ENCODE data around the gene RHCE. TPM values are rescaled to one million over a fixed set of nuclear protein-coding genes. Genes with fewer than 3 reads are reported as not detected.
A peak's percentile ranks its signal among the peaks of the same experiment; 100 is the strongest.

RHCE gene
- total and polyA plus RNA-seq, 9 of the 15 experiments (the other 6 are each of a cell fraction or from before 2014, with no cell fraction given): 5.4 to 31.5 (median 12.6) TPM

DNA sequence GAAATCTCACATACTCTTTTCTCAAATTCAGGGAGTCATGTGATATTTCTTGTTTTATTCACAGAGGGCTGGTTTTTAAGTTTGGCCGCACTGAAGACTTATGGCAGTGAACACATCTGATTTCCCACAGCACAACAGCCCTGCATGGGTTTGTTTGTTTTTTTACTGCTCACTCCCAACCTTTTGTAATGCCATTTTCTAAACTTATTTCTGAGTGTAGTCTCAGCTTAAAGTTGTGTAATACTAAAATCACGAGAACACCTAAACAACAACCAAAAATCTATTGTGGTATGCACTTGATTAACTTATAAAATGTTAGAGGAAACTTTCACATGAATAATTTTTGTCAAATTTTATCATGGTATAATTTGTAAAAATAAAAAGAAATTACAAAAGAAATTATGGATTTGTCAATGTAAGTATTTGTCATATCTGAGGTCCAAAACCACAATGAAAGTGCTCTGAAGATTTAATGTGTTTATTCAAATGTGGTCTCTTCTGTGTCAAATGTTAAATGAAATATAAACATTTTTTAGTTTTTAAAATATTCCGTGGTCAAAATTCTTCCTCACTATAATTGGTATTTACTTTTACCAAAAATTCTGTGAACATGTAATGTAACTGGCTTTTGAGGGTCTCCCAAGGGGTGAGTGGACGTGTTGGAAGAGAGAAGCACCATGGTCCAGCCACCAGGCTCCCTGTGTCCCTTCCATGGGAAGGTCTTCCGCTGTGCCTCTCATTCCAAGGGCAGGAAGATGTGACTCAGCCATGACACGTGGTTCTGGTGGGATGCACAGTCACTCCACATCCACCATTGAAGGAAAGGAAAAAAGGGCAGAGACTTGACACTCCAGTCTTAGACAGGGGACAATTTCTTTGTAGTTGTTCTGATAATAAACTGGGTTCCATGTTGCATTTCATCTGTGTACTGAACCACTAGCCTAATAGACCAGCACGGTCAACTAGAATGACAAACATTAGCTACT, 59.7 kb downstream of the RHCE start (continued):
- TF ChIP-seq CREB3 (tag; conservative IDR thresholded peaks at IDR 0.05; ENCODE audit: low read depth) (no peak), KAT7 (CRISPR knock-in tag; IDR thresholded peaks at IDR 0.05; ENCODE audit: borderline replicate concordance) (no peak), USF2 (CRISPR knock-in tag; IDR thresholded peaks at IDR 0.05) (peak; percentile 52), MAZ (CRISPR knock-in tag; conservative IDR thresholded peaks at IDR 0.05 in 1 of 2, IDR thresholded peaks at IDR 0.05 in 1 of 2) (0 out of 4 replicates have a peak, but pooled peaks of 1 of the 2 experiments have one; percentile 36), FOSL1 (tag; conservative IDR thresholded peaks at IDR 0.05) (peak; percentile 97), ZNF583 (CRISPR knock-in tag; IDR thresholded peaks at IDR 0.05) (peak; percentile 90), NKRF (IDR thresholded peaks at IDR 0.05; ENCODE audit: borderline replicate concordance) (peak; percentile 33; the same call in 1 of the 2 replicates), RAD51 (IDR thresholded peaks at IDR 0.05; ENCODE audit: borderline replicate concordance, low read depth) (peak; percentile 43; the same call in 1 of the 2 replicates), POLR2H (tag; IDR thresholded peaks at IDR 0.05; ENCODE audit: low read depth) (peak; percentile 46; the same call in 1 of the 2 replicates), ATF1 (CRISPR knock-in tag; IDR thresholded peaks at IDR 0.05) (no peak), ATF1 (tag; IDR thresholded peaks at IDR 0.05) (peak; percentile 22; the same call in 1 of the 2 replicates), POLR2AphosphoS2 (IDR thresholded peaks at IDR 0.05; ENCODE audit: low read length) (no peak), SMARCA4 (IDR thresholded peaks at IDR 0.05) (peak; percentile 58; the same call in 1 of the 2 replicates), DPF2 (IDR thresholded peaks at IDR 0.05) (peak; percentile 54; the same call in 1 of the 2 replicates), TFE3 (CRISPR knock-in tag; IDR thresholded peaks at IDR 0.05) (peak; percentile 58; the same call in 1 of the 2 replicates), C11orf30 (IDR thresholded peaks at IDR 0.05; ENCODE audit: low read depth) (peak; percentile 55), NFE2 (IDR thresholded peaks at IDR 0.05; ENCODE audit: low read depth) (peak; percentile 68; the same call in 1 of the 2 replicates), ZNF696 (CRISPR knock-in tag; conservative IDR thresholded peaks at IDR 0.05) (no peak), MCM7 (IDR thresholded peaks at IDR 0.05) (no peak), SMAD3 (CRISPR knock-in tag; conservative IDR thresholded peaks at IDR 0.05) (0 out of 2 replicates have a peak, but pooled peaks have one; percentile 33)

All from K562 (cell line).